ENCODE data around the gene SPTBN2. TPM values are rescaled to one million over a fixed set of nuclear protein-coding genes. Genes with fewer than 3 reads are reported as not detected.

The SPTBN2 gene
- total RNA-seq, 1 experiment from 2014 or later = 51.0 TPM

- POLR2A ChIA-PET (ENCODE audit: unreplicated experiment) = no interaction called here
- H3K9me2 ChIP-seq (ENCODE audit: insufficient read depth) = no peaks in the 10 kb centered on the region
- H3K79me2 ChIP-seq (ENCODE audit: low read depth) = 0 out of 2 replicates have a peak, but pooled peaks cover 6% of the 10 kb centered on the region
- H3K27me3 ChIP-seq (ENCODE audit: insufficient read depth, low read depth) = no peaks in the 10 kb centered on the region
- peaks cover 61% of the 10 kb centered on the region for H3K4me1 ChIP-seq (replicated peaks; ENCODE audit: insufficient read depth)
- H3K4me3 ChIP-seq = peak overlapping the region; percentile 39; the same call in 1 of the 2 replicates
- peak overlapping the region; percentile 82; the same call in 1 of the 2 replicates for H2AFZ ChIP-seq
- H3K27ac ChIP-seq = peak overlapping the region; percentile 52
- no peaks in the 10 kb centered on the region for H4K20me1 ChIP-seq (ENCODE audit: insufficient read depth)
- CTCF ChIA-PET = no interaction called here
- DNase-seq = no peak
- no peak for TF ChIP-seq EZH2 (IDR thresholded peaks at IDR 0.05; ENCODE audit: low read depth)
- no peak for TF ChIP-seq CTCF (conservative IDR thresholded peaks at IDR 0.05)
- intact Hi-C loops (cut with micrococcal nuclease; ENCODE audit: unreplicated experiment) = loop anchor here (1.0 kb wide), 2 partner anchors 12 to 23 kb away; a partner anchor contains a TSS
- peak overlapping the region; percentile 80 for H3K4me2 ChIP-seq
- no peaks in the 10 kb centered on the region for H3K9me3 ChIP-seq (ENCODE audit: insufficient read depth, low read depth)
- H3K36me3 ChIP-seq (ENCODE audit: low read depth) = no peaks in the 10 kb centered on the region
- peaks cover 33% of the 10 kb centered on the region for H3F3A ChIP-seq (ENCODE audit: insufficient read depth, low read depth)
- BruUV-seq (replicated peaks) = TSS peak; percentile 37
Observed at GRCh38 chr11:66720899-66721470, 8.0 kb downstream of the SPTBN2 start.

- POLR2A ChIA-PET (ENCODE audit: unreplicated experiment) = interaction anchor here (0.6 kb wide), 1 partner anchor 356 kb away, joined by 3 read pairs; no protein-coding TSS in a partner anchor
- H2AFZ ChIP-seq = peak overlapping the region; percentile 82
- CTCF ChIA-PET = interaction anchor here (0.6 kb wide), 1 partner anchor 166 kb away, joined by 8 read pairs; no protein-coding TSS in a partner anchor
Observed at GRCh38 chr11:66720223-66720898, 8.7 kb downstream of the SPTBN2 start.

More at GRCh38 chr11:66720223-66720898, 8.7 kb downstream of the SPTBN2 start:
- Histone ChIP-seq H3K9me3 (ENCODE audit: insufficient read depth, low read depth) (no peaks in the 10 kb centered on the region), H3K27me3 (ENCODE audit: insufficient read depth, low read depth) (no peaks in the 10 kb centered on the region), H3K4me1 (replicated peaks; ENCODE audit: insufficient read depth) (peaks cover 61% of the 10 kb centered on the region), H3K9me2 (ENCODE audit: insufficient read depth) (no peaks in the 10 kb centered on the region), H3K36me3 (ENCODE audit: low read depth) (no peaks in the 10 kb centered on the region), H3K4me3 (peak overlapping the region; percentile 39; the same call in 1 of the 2 replicates), H3F3A (ENCODE audit: insufficient read depth, low read depth) (peaks cover 33% of the 10 kb centered on the region), H3K4me2 (peak overlapping the region; percentile 80), H3K27ac (peak overlapping the region; percentile 59), H4K20me1 (ENCODE audit: insufficient read depth) (no peaks in the 10 kb centered on the region), H3K79me2 (ENCODE audit: low read depth) (0 out of 2 replicates have a peak, but pooled peaks cover 6% of the 10 kb centered on the region)
- intact Hi-C loops (cut with micrococcal nuclease; ENCODE audit: unreplicated experiment) = loop anchor here (1.0 kb wide), 2 partner anchors 11 to 24 kb away; a partner anchor contains a TSS
- no TSS peak for BruUV-seq (replicated peaks)
- DNase-seq = peak; percentile 97 to 98
- no peak for TF ChIP-seq CTCF (conservative IDR thresholded peaks at IDR 0.05)
- TF ChIP-seq EZH2 (IDR thresholded peaks at IDR 0.05; ENCODE audit: low read depth) = no peak

Measured in PC-9 (cell line).